SK-N-SH treated with all-trans-retinoic acid at 6 μM for 48 hours (cell line): ENCODE results near the gene ADGRB2.

ENCODE experiments used
- ATAC-seq: fragments of 200-7000 bp; cut with Tn5 transposase; 3 replicates; pipeline ENCODE4 v1.9.1; 2020; ENCODE audit warnings: mild to moderate bottlenecking, moderate library complexity
- ARNTL ChIP-seq: fragments of 450-650 bp; formaldehyde crosslinking; IDR thresholded peaks from 2 replicates; pipeline ENCODE4 v1.5.0; 2020; ENCODE audit warnings: low read depth, mild to moderate bottlenecking, moderate library complexity, borderline replicate concordance
- BACH2 ChIP-seq: fragments of 250-450 bp; sonication (Bioruptor Pico); IDR thresholded peaks from 2 replicates; pipeline ENCODE4 v1.9.0; 2021; ENCODE audit warnings: mild to moderate bottlenecking, borderline replicate concordance
- CREB5 ChIP-seq: fragments of 250-450 bp; sonication (Bioruptor Pico); IDR thresholded peaks from 2 replicates; pipeline ENCODE4 v1.5.1; 2020; ENCODE audit warnings: low read depth, mild to moderate bottlenecking, moderate library complexity
- CSDC2 ChIP-seq: fragments of 250-450 bp; sonication (Bioruptor Pico); IDR thresholded peaks from 2 replicates; pipeline ENCODE4 v1.5.0; 2020; ENCODE audit warnings: mild to moderate bottlenecking, moderate library complexity
- CSRNP3 ChIP-seq: fragments of 250-450 bp; sonication (Bioruptor Pico); IDR thresholded peaks from 2 replicates; pipeline ENCODE4 v1.5.1; 2021; ENCODE audit warnings: mild to moderate bottlenecking, moderate library complexity
- ESRRG ChIP-seq: fragments of 250-450 bp; sonication (Bioruptor Pico); IDR thresholded peaks from 2 replicates; pipeline ENCODE4 v1.6.1; 2021; ENCODE audit warnings: mild to moderate bottlenecking
- GLIS3 ChIP-seq: fragments of 250-450 bp; sonication (Bioruptor Pico); IDR thresholded peaks from 2 replicates; pipeline ENCODE4 v1.5.0; 2020; ENCODE audit warnings: mild to moderate bottlenecking, moderate library complexity
- ISL1 ChIP-seq: fragments of 250-450 bp; sonication (Bioruptor Pico); IDR thresholded peaks from 2 replicates; pipeline ENCODE4 v2.1.2; 2022; ENCODE audit warnings: mild to moderate bottlenecking, moderate library complexity
- OSR1 ChIP-seq: fragments of 250-450 bp; sonication (Bioruptor Pico); IDR thresholded peaks from 2 replicates; pipeline ENCODE4 v1.8.0; 2022; ENCODE audit warnings: moderate library complexity, mild to moderate bottlenecking, inconsistent platforms
- PATZ1 ChIP-seq: fragments of 250-450 bp; sonication (Bioruptor Pico); IDR thresholded peaks from 2 replicates; pipeline ENCODE4 v1.8.0; 2020; ENCODE audit warnings: mild to moderate bottlenecking, moderate library complexity, borderline replicate concordance
- POU6F1 ChIP-seq: fragments of 250-450 bp; sonication (Bioruptor Pico); IDR thresholded peaks from 2 replicates; pipeline ENCODE4 v1.8.0; 2021; ENCODE audit warnings: low read depth, mild to moderate bottlenecking, moderate library complexity, borderline replicate concordance
- PPARA ChIP-seq: fragments of 250-450 bp; sonication (Bioruptor Pico); IDR thresholded peaks from 2 replicates; pipeline ENCODE4 v1.5.0; 2020; ENCODE audit warnings: mild to moderate bottlenecking, borderline replicate concordance
- RARB ChIP-seq: fragments of 250-450 bp; sonication (Bioruptor Pico); IDR thresholded peaks from 2 replicates; pipeline ENCODE4 v1.8.0; 2021; ENCODE audit warnings: mild to moderate bottlenecking, moderate library complexity
- TOX ChIP-seq: fragments of 250-450 bp; sonication (Bioruptor Pico); IDR thresholded peaks from 2 replicates; pipeline ENCODE4 v1.8.0; 2021; ENCODE audit warnings: mild to moderate bottlenecking, moderate library complexity, borderline replicate concordance
- TSHZ2 ChIP-seq: fragments of 250-450 bp; sonication (Bioruptor Pico); IDR thresholded peaks from 2 replicates; pipeline ENCODE4 v1.5.0; 2020; ENCODE audit warnings: mild to moderate bottlenecking, moderate library complexity
- ZC3H10 ChIP-seq: fragments of 250-450 bp; sonication (Bioruptor Pico); IDR thresholded peaks from 2 replicates; pipeline ENCODE4 v1.5.1; 2021; ENCODE audit warnings: mild to moderate bottlenecking, moderate library complexity
- ZFP30 ChIP-seq: fragments of 450-650 bp; formaldehyde crosslinking; IDR thresholded peaks from 2 replicates; pipeline ENCODE4 v1.5.0; 2022; ENCODE audit warnings: mild to moderate bottlenecking, moderate library complexity
- ZNF565 ChIP-seq: fragments of 450-650 bp; formaldehyde crosslinking; conservative IDR thresholded peaks from 2 replicates; pipeline ENCODE4 v1.5.0; 2020; ENCODE audit warnings: low read depth, mild to moderate bottlenecking, moderate library complexity
- ZNF70 ChIP-seq: fragments of 450-650 bp; formaldehyde crosslinking; IDR thresholded peaks from 2 replicates; pipeline ENCODE4 v1.5.0; 2020; ENCODE audit warnings: mild to moderate bottlenecking, moderate library complexity
- ZNF8 ChIP-seq: fragments of 450-650 bp; formaldehyde crosslinking; IDR thresholded peaks from 2 replicates; pipeline ENCODE4 v1.5.0; 2020; ENCODE audit warnings: mild to moderate bottlenecking, moderate library complexity

Gene ADGRB2

GRCh38 chr1:31694069-31694963 lies 69.8 kb downstream of the ADGRB2 start:
- TF ChIP-seq POU6F1 (no peak), ISL1 (CRISPR knock-in tag) (no peak)

GRCh38 chr1:31693231-31693630 lies 70.9 kb downstream of the ADGRB2 start:
- ATAC-seq = no peak
- TF ChIP-seq PPARA (no peak), ZNF70 (no peak), TOX (CRISPR knock-in tag) (no peak), TSHZ2 (no peak), CSDC2 (CRISPR knock-in tag) (no peak), ZC3H10 (CRISPR knock-in tag) (no peak), BACH2 (CRISPR knock-in tag) (no peak), ISL1 (CRISPR knock-in tag) (no peak), CSRNP3 (CRISPR knock-in tag) (no peak), ESRRG (CRISPR knock-in tag) (no peak), ZNF565 (no peak), ZFP30 (no peak)

More at GRCh38 chr1:31694069-31694963, 69.8 kb downstream of the ADGRB2 start:
- ATAC-seq = no peak

GRCh38 chr1:31691951-31692350 lies 72.2 kb downstream of the ADGRB2 start:
- no peak for TF ChIP-seq PATZ1 (CRISPR knock-in tag)
- no peak for TF ChIP-seq CSDC2 (CRISPR knock-in tag)
- no peak for TF ChIP-seq GLIS3 (CRISPR knock-in tag)
- no peak for TF ChIP-seq ZNF8 (CRISPR knock-in tag)
- no peak for TF ChIP-seq TSHZ2
- no peak for TF ChIP-seq RARB (CRISPR knock-in tag)
- no peak for TF ChIP-seq CREB5 (CRISPR knock-in tag)
- no peak for TF ChIP-seq BACH2 (CRISPR knock-in tag)
- TF ChIP-seq ARNTL (CRISPR knock-in tag) = no peak
- TF ChIP-seq OSR1 (CRISPR knock-in tag) = no peak
- no peak for TF ChIP-seq ZFP30
- TF ChIP-seq CSRNP3 (CRISPR knock-in tag) = no peak
- TF ChIP-seq, all 23 proteins: peak for 0
- no peak for ATAC-seq
